Esophagus squamous epithelium (tissue), 5 donors: Measurements from ENCODE around the gene ARHGAP44. TPM values are rescaled to one million over a fixed set of nuclear protein-coding genes. Genes with fewer than 3 reads are reported as not detected.

ENCODE experiments used
- DNase-seq: peaks from one replicate; lab custom pipeline; 2025; lab: John Stamatoyannopoulos, UW
- H3K27ac ChIP-seq, 4 donors: fragments of 200-600 bp; sonication (generic); one replicate each; pipeline ENCODE4 v1.5.1; 2016 to 2019; ENCODE audit warnings: mild to moderate bottlenecking in 1 of 4
- H3K27me3 ChIP-seq, 4 donors: fragments of 200-600 bp; sonication (generic); 1 replicate in 3 of 4; 2 replicates in 1 of 4; pipeline versions ENCODE4 v1.5.1 to v1.6.0; 2017 to 2021; ENCODE audit warnings: antibody characterized with exemption in 1 of 4
- H3K36me3 ChIP-seq, 3 donors: fragments of 200-600 bp; sonication (generic); one replicate each; pipeline ENCODE4 v1.5.1; 2016 to 2019
- H3K4me1 ChIP-seq, 3 donors: fragments of 200-600 bp; sonication (generic); one replicate each; pipeline ENCODE4 v1.5.1; 2017 to 2019
- H3K4me3 ChIP-seq, 4 donors: fragments of 200-600 bp; sonication (generic); 1 replicate in 3 of 4; 2 replicates in 1 of 4; pipeline ENCODE4 v1.5.1; 2016 to 2019; ENCODE audit warnings: mild to moderate bottlenecking in 2 of 4, moderate library complexity in 1 of 4
- H3K9me3 ChIP-seq, 3 donors: fragments of 200-600 bp; sonication (generic); one replicate each; pipeline ENCODE4 v1.5.1; 2016 to 2019
- POLR2A ChIP-seq, 4 donors: fragments of 450-650 bp; IDR thresholded peaks; one replicate each; pipeline ENCODE4 v1.6.1; 2017; ENCODE audit warnings: antibody characterized with exemption in 4 of 4, mild to moderate bottlenecking in 4 of 4, moderate library complexity in 3 of 4
- WGBS, 2 donors: methylation state at CpG; one replicate each; pipeline ENCODE4 v1.1.5; 2018; 5-methylcytosine and 5-hydroxymethylcytosine counted together
- intact Hi-C: fragments of 100-400 bp; cut with DNase I; formaldehyde crosslinking; loops from one replicate; pipeline ENCODE4 v1.15.0; 2022
- small RNA-seq, 4 donors: library from RNA; depleted of rRNA; stranded (forward); fragments of <200 nt; gene quantifications; one replicate each; pipeline ENCODE3, GENCODE V24; 2016
- total RNA-seq, 4 donors: library from RNA; depleted of rRNA; stranded (reverse); fragments of >200 nt; gene quantifications; one replicate each; pipeline ENCODE4 v1.1.0, GENCODE V29; 2016
- TF ChIP-seq, protein P1 (sequence below), 6 experiments: fragments of 450-650 bp in 4 of 6; fragments of 200-600 bp in 2 of 6; sonication (generic) in 2 of 6; IDR thresholded peaks; one replicate each; pipeline ENCODE4 v1.5.1; 2016 to 2019; ENCODE audit warnings: antibody characterized with exemption in 6 of 6, mild to moderate bottlenecking in 4 of 6, moderate library complexity in 4 of 6
- donor health status: DM: yes; HTN: yes; CAD: no.

Gene ARHGAP44
- total RNA-seq, 4 donors from 2014 or later = 0.61 to 1.9 (median 0.89) TPM

DNA sequence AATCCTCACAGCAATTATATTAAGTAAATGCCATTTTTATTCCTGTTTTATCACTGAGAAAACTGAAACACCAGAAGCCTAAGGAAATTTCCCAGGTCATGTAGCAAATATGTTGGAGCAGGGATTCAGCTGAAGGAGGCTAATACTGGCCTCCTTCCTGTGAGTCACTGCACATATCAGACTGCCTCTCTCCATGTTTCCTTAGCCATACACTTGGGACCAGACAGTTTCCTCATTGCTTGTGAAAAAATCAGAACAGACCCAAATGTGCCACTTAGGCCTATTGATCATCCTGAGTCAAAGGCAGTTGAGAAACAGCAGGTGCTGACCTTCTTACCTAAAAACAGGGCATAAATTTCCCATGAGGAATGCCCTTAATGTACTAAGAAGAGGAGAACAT, 247.5 kb downstream of the ARHGAP44 start:
- no peak for TF ChIP-seq POLR2A (IDR thresholded peaks at IDR 0.05)
- TF ChIP-seq, protein P1, sequence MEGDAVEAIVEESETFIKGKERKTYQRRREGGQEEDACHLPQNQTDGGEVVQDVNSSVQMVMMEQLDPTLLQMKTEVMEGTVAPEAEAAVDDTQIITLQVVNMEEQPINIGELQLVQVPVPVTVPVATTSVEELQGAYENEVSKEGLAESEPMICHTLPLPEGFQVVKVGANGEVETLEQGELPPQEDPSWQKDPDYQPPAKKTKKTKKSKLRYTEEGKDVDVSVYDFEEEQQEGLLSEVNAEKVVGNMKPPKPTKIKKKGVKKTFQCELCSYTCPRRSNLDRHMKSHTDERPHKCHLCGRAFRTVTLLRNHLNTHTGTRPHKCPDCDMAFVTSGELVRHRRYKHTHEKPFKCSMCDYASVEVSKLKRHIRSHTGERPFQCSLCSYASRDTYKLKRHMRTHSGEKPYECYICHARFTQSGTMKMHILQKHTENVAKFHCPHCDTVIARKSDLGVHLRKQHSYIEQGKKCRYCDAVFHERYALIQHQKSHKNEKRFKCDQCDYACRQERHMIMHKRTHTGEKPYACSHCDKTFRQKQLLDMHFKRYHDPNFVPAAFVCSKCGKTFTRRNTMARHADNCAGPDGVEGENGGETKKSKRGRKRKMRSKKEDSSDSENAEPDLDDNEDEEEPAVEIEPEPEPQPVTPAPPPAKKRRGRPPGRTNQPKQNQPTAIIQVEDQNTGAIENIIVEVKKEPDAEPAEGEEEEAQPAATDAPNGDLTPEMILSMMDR (IDR thresholded peaks at IDR 0.05) = no peak
- H3K36me3 ChIP-seq = no peaks in the 10 kb centered on the region
- H3K9me3 ChIP-seq = peaks cover 0 to 11% (median 0%) of the 10 kb centered on the region in 3 donors
- H3K4me3 ChIP-seq = no peak overlapping the region
- H3K27ac ChIP-seq = no peak overlapping the region
- DNase-seq = no peak
- peaks cover 0 to 9% (median 0%) of the 10 kb centered on the region in 4 donors for H3K27me3 ChIP-seq
- intact Hi-C loops = no loop called here
- no peaks in the 10 kb centered on the region for H3K4me1 ChIP-seq

DNA sequence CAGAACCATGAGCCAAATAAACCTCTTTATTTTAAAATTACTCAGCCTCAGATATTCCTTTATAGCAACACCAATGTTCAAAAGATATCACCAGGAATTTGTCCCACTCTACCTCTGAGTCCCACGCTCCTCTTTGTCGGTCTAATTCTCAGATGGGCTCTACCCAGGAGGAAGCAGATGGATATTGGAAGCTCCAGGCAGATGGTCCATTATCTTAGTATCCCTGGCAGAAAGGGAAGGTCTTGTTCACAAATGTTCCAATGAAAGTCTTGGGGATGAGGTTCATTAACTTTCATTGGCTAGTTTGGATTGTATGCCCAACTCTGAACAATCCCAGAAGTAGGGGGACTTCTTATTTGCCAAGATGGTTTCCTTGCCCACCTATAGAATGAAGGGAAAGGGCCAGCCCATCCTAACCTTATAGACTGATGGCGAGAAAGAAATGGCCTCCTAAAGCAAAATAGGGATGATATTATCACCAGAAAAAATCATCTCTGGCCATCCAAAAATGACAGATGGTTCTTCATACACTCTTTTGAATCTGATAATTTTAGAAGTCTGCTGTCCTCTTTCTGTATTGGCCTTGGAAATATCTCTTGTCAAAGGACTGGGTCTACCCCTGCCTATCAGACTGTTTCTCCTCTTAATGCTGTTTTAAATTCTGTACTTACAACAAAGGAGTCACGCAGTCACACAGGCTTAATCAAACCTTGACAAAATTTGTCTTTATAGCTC, 249.8 kb downstream of the ARHGAP44 start:
- no peak overlapping the region for H3K27ac ChIP-seq
- H3K27me3 ChIP-seq = peaks cover 0 to 11% (median 0%) of the 10 kb centered on the region in 4 donors
- intact Hi-C loops = no loop called here
- no peak overlapping the region for H3K4me3 ChIP-seq
- peaks cover 0 to 11% (median 0%) of the 10 kb centered on the region in 3 donors for H3K9me3 ChIP-seq
- 93 to 95% methylated on average over 4 of the region's 4 CpGs for WGBS, 2 donors
- H3K36me3 ChIP-seq = no peaks in the 10 kb centered on the region
- TF ChIP-seq, protein P1 (IDR thresholded peaks at IDR 0.05) = no peak
- no peaks in the 10 kb centered on the region for H3K4me1 ChIP-seq
- no peak for DNase-seq

Small RNA genes within 50 kb of the gene (small RNA-seq; reads per million reads assigned to genes)
- 0 reads per million in 4 donors for gene MIR1269B

Other genes with a start within 250 kb of the ARHGAP44 start
- 10 to 100 TPM in 2 of 4 donors, 1 to 10 TPM in 2; 2.3 to 27.5 (median 7.8) TPM for gene MYOCD, start 123.6 kb upstream of the ARHGAP44 start, total RNA-seq
- 10 to 100 TPM; 54.8 to 87.8 (median 62.6) TPM for gene ELAC2, start 228.5 kb downstream of the ARHGAP44 start, total RNA-seq